Transverse colon (tissue), 4 donors: ENCODE measurements around the gene ARHGEF26. TPM values are rescaled to one million over a fixed set of nuclear protein-coding genes. Genes with fewer than 3 reads are reported as not detected.

Source experiments
- DNase-seq: peaks from one replicate; pipeline ENCODE4 v3.0.0-alpha.2; 2019
- H3K27ac ChIP-seq, 4 donors: fragments of 200-600 bp; sonication (generic); 2 replicates each; pipeline ENCODE4 v1.5.1; 2016 to 2018; ENCODE audit warnings: inconsistent platforms in 4 of 4
- H3K27me3 ChIP-seq: fragments of 200-600 bp; sonication (generic); 2 replicates; pipeline ENCODE4 v1.5.1; 2017; ENCODE audit warnings: inconsistent platforms
- H3K36me3 ChIP-seq, 4 donors: fragments of 200-600 bp; sonication (generic); 2 replicates each; pipeline ENCODE4 v1.5.1; 2017 to 2019; ENCODE audit warnings: inconsistent platforms in 4 of 4
- H3K4me1 ChIP-seq, 4 donors: fragments of 200-600 bp; sonication (generic); 2 replicates each; pipeline ENCODE4 v1.5.1; 2017 to 2020; ENCODE audit warnings: inconsistent platforms in 4 of 4
- H3K4me3 ChIP-seq, 4 donors: fragments of 200-600 bp; sonication (generic); 1 replicate in 1 of 4; 2 replicates in 3 of 4; pipeline versions ENCODE4 v1.5.1 to v1.6.1; 2017 to 2019; ENCODE audit warnings: inconsistent platforms in 4 of 4
- H3K9me3 ChIP-seq, 2 donors: fragments of 200-600 bp; sonication (generic); 2 replicates each; pipeline ENCODE4 v1.5.1; 2017 to 2019; ENCODE audit warnings: inconsistent platforms in 2 of 2
- EP300 ChIP-seq: sonication (generic); formaldehyde crosslinking; IDR thresholded peaks from one replicate; pipeline ENCODE4 v1.6.1; 2017; ENCODE audit warnings: antibody characterized with exemption, low read depth
- POLR2A ChIP-seq: fragments of 450-650 bp; IDR thresholded peaks from one replicate; pipeline ENCODE4 v1.6.1; 2016; ENCODE audit warnings: antibody characterized with exemption, mild to moderate bottlenecking, moderate library complexity
- POLR2AphosphoS5 ChIP-seq, 3 donors: sonication (generic); formaldehyde crosslinking; IDR thresholded peaks; one replicate each; pipeline ENCODE4 v1.6.1; 2016; ENCODE audit warnings: antibody characterized with exemption in 3 of 3
- WGBS, 2 donors: methylation state at CpG; one replicate each; pipeline ENCODE4 v1.1.5; 2018; ENCODE audit warnings: low coverage in 1 of 2; 5-methylcytosine and 5-hydroxymethylcytosine counted together
- in situ Hi-C, 4 donors: fragments of 200-750 bp; cut with MboI; loops; one replicate each; pipeline versions ENCODE4 v1.15.0 to v1.15.1; 2017; ENCODE audit warnings: low sequenced_read_pairs in 3 of 4, low pct_ligation_motif_present in 1 of 4, low pct_unique_long_range_greater_than_20kb in 1 of 4
- intact Hi-C: fragments of 100-400 bp; cut with DNase I; formaldehyde crosslinking; loops from one replicate; pipeline ENCODE4 v1.15.1; 2023; ENCODE audit warnings: low total_unique reads
- total RNA-seq, 4 donors: library from RNA; depleted of rRNA; stranded (reverse); fragments of >200 nt; gene quantifications; one replicate each; pipeline ENCODE4 v1.1.0, GENCODE V29; 2016
- TF ChIP-seq, protein P1 (sequence below), 5 experiments: fragments of 200-600 bp in 3 of 5; fragments of 450-650 bp in 2 of 5; sonication (generic) in 3 of 5; IDR thresholded peaks; 1 replicate in 2 of 5; 2 replicates in 3 of 5; pipeline ENCODE4 v1.5.1; 2016 to 2017; ENCODE audit warnings: antibody characterized with exemption in 5 of 5, inconsistent platforms in 3 of 5, mild to moderate bottlenecking in 2 of 5, moderate library complexity in 1 of 5

Gene ARHGEF26
- total RNA-seq, 4 donors from 2014 or later: 8.6 to 15.0 (median 13.2) TPM

DNA sequence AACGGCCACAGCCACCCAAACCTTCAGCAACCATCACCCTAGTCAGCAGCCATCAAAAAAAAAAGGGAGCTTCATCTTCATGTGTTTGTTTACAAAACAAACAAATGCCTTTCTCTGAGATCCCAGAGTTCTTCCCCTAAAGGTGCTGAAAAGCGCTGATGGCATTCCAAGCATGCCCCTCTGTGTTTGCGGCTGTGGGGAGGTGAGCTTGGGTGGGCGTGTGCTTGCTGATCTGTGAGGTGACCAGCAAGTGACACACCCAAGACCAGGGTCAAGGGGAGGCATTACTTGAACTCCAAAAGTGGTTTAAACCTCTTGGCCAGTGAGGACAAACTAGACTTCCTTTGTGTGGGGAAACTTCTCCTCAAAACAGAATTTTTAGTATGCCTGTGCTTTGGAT, 121.6 kb downstream of the ARHGEF26 start:
- Histone ChIP-seq H3K4me1 (no peaks in the 10 kb centered on the region), H3K27me3 (no peaks in the 10 kb centered on the region), H3K36me3 (peaks cover 0 to 6% (median 0%) of the 10 kb centered on the region in 4 donors), H3K4me3 (no peak overlapping the region), H3K9me3 (no peaks in the 10 kb centered on the region), H3K27ac (peak overlapping the region; percentile 30 to 64 (median 47))
- in situ Hi-C loops (no loop called here), intact Hi-C loops (no loop called here)
- WGBS, 2 donors: 67 to 82% methylated on average over 1 to 4 of the region's 4 CpGs
- TF ChIP-seq, protein P1, sequence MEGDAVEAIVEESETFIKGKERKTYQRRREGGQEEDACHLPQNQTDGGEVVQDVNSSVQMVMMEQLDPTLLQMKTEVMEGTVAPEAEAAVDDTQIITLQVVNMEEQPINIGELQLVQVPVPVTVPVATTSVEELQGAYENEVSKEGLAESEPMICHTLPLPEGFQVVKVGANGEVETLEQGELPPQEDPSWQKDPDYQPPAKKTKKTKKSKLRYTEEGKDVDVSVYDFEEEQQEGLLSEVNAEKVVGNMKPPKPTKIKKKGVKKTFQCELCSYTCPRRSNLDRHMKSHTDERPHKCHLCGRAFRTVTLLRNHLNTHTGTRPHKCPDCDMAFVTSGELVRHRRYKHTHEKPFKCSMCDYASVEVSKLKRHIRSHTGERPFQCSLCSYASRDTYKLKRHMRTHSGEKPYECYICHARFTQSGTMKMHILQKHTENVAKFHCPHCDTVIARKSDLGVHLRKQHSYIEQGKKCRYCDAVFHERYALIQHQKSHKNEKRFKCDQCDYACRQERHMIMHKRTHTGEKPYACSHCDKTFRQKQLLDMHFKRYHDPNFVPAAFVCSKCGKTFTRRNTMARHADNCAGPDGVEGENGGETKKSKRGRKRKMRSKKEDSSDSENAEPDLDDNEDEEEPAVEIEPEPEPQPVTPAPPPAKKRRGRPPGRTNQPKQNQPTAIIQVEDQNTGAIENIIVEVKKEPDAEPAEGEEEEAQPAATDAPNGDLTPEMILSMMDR (IDR thresholded peaks at IDR 0.05): no peak
- no peak for TF ChIP-seq EP300
- no peak for DNase-seq

DNA sequence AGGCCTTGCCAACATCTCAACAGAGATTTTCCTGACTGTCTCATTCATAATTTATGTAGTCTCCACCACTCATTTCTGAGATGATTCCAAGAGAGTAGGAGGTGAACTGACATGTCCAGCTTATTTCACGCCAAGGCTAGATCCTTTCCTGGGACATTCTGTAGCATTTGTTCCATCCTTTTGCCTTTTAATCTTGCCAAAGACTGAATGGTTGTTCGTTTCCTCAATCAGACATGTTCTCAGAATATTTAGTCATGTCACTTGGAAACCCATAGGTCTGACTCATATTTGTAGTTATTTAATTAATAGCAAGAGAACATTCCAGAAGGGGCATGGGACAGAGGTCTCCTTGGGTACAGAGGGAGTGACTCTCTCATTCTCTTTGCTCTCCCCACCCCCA, 122.2 kb downstream of the ARHGEF26 start:
- Histone ChIP-seq H3K4me3 (no peak overlapping the region), H3K4me1 (no peaks in the 10 kb centered on the region), H3K27ac (peak overlapping the region; percentile 30 to 64 (median 47)), H3K27me3 (no peaks in the 10 kb centered on the region), H3K9me3 (no peaks in the 10 kb centered on the region), H3K36me3 (peaks cover 0 to 6% (median 0%) of the 10 kb centered on the region in 4 donors)
- in situ Hi-C loops (no loop called here), intact Hi-C loops (no loop called here)
- WGBS, 2 donors: 64 to 75% methylated on average over 2 of the region's 2 CpGs
- no peak for TF ChIP-seq EP300
- TF ChIP-seq POLR2AphosphoS5 (IDR thresholded peaks at IDR 0.05): peak in 1 of 3 donors; percentile 36
- DNase-seq: no peak

GRCh38 chr3:154244644-154245043, 123.5 kb downstream of the ARHGEF26 start:
- Histone ChIP-seq H3K36me3 (peaks cover 0 to 6% (median 0%) of the 10 kb centered on the region in 4 donors), H3K4me3 (no peak overlapping the region), H3K27me3 (no peaks in the 10 kb centered on the region), H3K4me1 (no peaks in the 10 kb centered on the region), H3K9me3 (no peaks in the 10 kb centered on the region), H3K27ac (peak overlapping the region in 1 of 4 donors; percentile 25)
- no peak for TF ChIP-seq EP300
- TF ChIP-seq, protein P1 (IDR thresholded peaks at IDR 0.05): no peak
- DNase-seq: no peak
- intact Hi-C loops: no loop called here
- in situ Hi-C loops: no loop called here
- 79 to 87% methylated on average over 2 of the region's 2 CpGs for WGBS, 2 donors

GRCh38 chr3:154247806-154248415, 126.7 kb downstream of the ARHGEF26 start:
- TF ChIP-seq POLR2A (no peak), POLR2AphosphoS5 (IDR thresholded peaks at IDR 0.05) (no peak), EP300 (no peak)
- TF ChIP-seq, protein P1 (IDR thresholded peaks at IDR 0.05): no peak
- no peak overlapping the region for H3K4me3 ChIP-seq
- no peaks in the 10 kb centered on the region for H3K36me3 ChIP-seq
- peaks cover 0 to 3% (median 0%) of the 10 kb centered on the region in 4 donors for H3K4me1 ChIP-seq
- no peak overlapping the region for H3K27ac ChIP-seq
- H3K9me3 ChIP-seq: no peaks in the 10 kb centered on the region
- DNase-seq: no peak
- WGBS, 2 donors: 54 to 82% methylated on average over 2 of the region's 2 CpGs
- in situ Hi-C loops (no loop called here), intact Hi-C loops (no loop called here)
- H3K27me3 ChIP-seq: no peaks in the 10 kb centered on the region

DNA sequence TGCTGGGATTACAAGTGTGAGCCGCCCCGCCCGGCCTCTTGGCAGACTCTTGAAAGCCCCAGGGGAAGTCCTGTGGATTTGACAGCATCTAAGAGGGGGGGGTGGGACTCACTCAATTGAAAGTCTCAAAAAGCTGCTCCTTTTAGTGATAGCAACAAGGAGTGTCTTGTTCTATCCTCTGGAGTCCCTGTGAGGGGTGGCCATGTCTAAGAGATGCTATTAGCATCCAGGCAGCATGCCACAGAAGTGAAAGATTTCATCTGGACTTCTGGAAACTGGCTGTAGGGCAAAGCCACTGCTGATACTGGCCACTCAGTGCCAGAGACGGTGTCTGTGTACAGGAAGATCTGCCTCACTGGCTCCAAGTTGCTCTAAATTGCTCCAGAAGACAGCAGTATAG, 129.1 kb downstream of the ARHGEF26 start:
- Histone ChIP-seq H3K4me3 (no peak overlapping the region), H3K9me3 (no peaks in the 10 kb centered on the region), H3K27me3 (no peaks in the 10 kb centered on the region), H3K27ac (no peak overlapping the region), H3K4me1 (peaks cover 0 to 3% (median 0%) of the 10 kb centered on the region in 4 donors), H3K36me3 (no peaks in the 10 kb centered on the region)
- 97 to 100% methylated on average over 1 to 4 of the region's 4 CpGs for WGBS, 2 donors
- DNase-seq: no peak
- TF ChIP-seq EP300: no peak
- TF ChIP-seq POLR2AphosphoS5 (IDR thresholded peaks at IDR 0.05): no peak
- TF ChIP-seq POLR2A: no peak
- TF ChIP-seq, protein P1 (IDR thresholded peaks at IDR 0.05): no peak
- in situ Hi-C loops (loop anchor here (5.0 to 10.0 kb wide), 2 partner anchors 153 to 155 kb away; no protein-coding TSS in a partner anchor), intact Hi-C loops (loop anchor here (5.0 to 10.0 kb wide), 2 partner anchors 148 to 245 kb away; no protein-coding TSS in a partner anchor)
